HG03460 (cell line): ENCODE data around the gene TNRC6C.

ENCODE experiments used
- ATAC-seq: cut with Tn5 transposase; IDR thresholded peaks from one replicate; pipeline ENCODE4 v1.9.1; 2021; ENCODE audit not compliant: unreplicated experiment

Gene TNRC6C

GRCh38 chr17:78148286-78149016 lies 189.9 kb downstream of the TNRC6C start:
- ATAC-seq = no peak

DNA sequence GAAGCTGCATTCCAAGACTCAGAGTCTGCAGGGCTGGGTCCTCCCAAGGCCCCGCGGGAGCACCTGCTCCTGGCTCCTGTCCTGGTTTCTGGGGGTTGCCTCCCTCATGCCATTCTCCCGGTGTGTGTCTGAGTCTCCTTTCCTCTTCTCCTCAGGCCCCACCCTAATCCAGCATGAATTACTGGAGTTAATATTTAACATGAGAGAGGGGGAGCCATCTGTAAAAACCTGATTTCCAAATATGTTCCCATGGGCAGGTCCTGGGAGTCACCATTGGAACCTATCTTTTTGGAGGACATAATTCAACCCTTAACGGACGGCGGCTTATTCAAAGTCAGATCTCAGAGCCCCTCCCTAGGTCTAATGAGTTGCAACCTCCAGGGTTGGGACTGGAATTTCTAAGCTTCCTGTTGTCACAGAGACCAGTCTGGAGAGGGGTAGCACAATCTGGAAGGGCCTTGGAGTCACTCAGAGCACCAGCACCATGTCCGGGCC lies 193.1 kb downstream of the TNRC6C start:
- ATAC-seq = no peak

- ATAC-seq = peak; percentile 53
Observed at GRCh38 chr17:78154903-78155811, 196.7 kb downstream of the TNRC6C start.
